ENCODE measurements around the gene CREBBP. TPM values are rescaled to one million over a fixed set of nuclear protein-coding genes. Genes with fewer than 3 reads are reported as not detected.
A peak's percentile ranks its signal among the peaks of the same experiment; 100 is the strongest.

The CREBBP gene
- total RNA-seq, 1 donor from 2014 or later, result 37.5 TPM

DNA sequence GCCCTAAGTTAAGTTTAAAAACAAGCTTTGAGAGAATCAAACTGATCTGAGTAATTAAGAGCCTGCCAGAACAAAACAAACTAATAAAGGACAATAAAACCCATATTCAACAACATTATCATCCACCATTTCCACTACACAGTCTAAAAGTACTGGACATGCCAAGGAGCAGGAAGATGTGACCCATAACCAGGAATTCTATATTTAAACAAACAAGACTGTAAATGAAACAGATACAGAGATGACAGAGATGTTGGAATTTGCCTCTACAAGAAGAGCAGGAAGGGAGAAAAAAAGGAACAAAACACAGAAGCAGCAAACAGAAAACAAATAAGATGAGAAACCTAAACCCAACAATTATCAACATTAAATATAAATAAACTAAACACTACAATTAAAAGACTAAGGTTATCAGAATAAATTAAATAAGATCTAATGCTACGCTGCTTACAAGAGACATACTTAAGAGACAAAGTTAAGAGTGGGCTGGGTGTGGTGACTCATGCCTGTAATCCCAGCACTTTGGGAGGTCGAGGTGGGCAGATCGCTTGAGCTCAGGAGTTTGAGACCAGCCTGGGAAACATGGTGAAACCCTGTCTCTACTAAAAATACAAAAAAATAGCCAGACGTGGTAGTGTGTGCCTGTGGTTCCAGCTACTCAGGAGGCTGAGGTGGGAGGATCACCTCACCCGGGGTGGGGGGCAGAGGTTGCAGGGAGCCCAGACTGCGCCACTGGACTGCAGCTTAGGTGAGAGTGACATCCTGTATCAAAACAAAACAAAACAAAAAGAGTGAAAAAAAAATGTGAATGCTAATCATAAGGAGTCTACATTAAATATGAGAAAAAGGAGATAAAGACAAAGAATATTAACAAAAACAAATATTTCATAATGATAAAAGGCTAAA lies 50.6 kb downstream of the CREBBP start:
- no peak for FAIRE-seq
- DNase-seq (ENCODE audit: low spot score in 2 of 2), result no peak

DNA sequence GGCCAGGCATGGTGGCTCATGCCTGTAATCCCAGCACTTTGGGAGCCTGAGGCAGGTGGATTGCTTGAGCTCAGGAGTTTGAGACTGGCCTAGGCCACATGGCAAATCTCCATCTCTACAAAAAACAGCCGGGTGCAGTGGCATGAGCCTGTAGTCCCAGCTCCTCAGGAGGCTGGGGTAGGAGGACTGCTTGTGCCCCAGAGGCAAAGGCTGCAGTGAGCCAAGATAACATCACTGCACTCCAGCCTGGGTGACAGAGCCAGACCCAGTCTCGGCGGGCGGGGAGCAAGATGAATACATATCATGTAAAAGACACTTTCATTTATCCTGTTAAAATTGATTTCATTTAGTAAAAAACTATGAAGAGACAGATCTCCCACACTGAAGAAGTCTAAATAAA lies 54.6 kb downstream of the CREBBP start:
- DNase-seq (ENCODE audit: low spot score in 2 of 2) (no peak), FAIRE-seq (no peak)

GRCh38 chr16:3825103-3825502 lies 55.4 kb downstream of the CREBBP start:
- no peak for FAIRE-seq
- DNase-seq (ENCODE audit: low spot score in 2 of 2), result no peak

DNA sequence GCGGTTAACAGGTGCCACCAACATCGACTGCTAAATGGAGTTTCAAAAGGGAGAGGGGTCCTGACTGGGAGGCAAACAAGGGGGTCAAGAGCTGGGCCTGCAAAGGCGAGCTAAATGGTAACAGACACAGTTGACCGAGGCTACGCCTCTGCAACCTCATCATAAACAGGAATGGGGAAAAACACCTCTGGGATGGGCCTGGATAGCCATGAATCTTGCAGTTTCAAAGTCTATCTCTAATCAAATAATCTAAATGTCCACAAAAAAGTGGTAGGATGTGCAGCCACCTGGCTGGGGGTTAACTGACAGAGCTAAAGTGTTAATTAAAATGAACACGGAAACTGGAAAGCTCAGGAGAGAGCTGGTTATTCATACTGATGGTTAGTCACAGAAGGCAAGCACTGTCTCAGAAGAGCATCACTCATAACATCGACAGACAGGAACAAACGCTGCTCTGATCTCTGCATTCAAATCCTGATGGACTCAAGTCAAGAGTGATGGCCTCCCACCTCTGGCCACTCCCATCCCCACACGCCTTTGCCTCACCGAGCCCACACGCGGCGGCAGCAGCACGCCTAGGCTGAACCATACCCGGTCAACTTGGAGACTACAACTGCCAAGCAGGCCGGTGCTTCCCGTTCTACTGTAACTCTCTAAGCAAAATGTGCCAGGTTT lies 56.3 kb downstream of the CREBBP start:
- DNase-seq (ENCODE audit: low spot score in 2 of 2) (no peak), FAIRE-seq (no peak)

DNA sequence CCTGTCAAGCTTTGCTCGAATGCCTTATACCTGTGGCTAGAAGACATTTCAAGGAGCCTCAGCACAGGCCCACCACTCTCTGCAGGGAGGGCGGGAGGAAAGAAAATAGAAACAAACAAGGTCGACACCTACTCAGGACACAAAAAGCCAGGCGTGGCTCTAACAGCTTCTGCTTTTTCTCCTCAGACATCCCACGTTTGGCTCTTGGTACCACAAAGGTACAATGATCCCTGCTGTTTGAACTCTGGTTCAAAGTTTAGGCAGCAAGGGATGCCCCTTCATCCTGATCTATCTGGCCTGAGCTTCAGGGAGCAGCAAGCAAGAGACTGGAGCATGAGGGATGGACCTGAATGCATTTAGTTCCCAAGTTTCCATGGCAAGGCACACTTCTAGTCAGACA lies 57.1 kb downstream of the CREBBP start:
- no peak for DNase-seq (ENCODE audit: low spot score in 2 of 2)
- no peak for FAIRE-seq

DNA sequence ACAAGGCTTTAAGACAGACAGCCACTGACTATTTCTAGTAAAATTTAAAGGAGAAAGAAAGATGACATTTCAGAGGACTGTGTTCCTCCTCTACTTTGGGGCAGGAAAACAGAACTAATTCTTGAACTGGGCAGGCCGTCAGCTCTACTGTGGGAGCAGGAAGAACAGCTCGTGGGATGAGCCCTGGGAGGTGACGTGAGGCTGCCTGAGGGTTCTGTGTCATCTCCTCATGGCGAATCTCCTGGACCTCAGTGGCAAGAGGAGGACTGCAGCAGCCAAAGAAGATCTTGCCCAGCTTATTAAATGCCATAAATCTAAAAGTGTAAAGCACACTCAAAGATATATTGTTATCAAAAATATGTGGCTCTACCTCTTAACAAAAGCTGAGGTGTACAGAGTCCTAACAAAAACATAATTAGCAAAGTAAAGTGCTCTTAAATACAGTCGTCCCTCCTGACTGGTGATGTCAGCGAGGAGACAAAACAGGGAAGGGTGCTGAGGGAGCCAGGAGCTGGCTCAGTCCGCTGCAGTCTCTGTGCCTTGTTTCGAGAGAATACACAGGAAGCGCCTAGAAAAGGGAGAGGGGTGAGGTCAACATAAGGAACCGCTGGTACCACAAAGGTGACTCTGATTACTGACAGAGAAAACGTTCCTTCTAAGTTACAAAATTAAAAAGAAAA lies 58.0 kb downstream of the CREBBP start:
- no peak for DNase-seq (ENCODE audit: low spot score in 2 of 2)
- no peak for FAIRE-seq

DNA sequence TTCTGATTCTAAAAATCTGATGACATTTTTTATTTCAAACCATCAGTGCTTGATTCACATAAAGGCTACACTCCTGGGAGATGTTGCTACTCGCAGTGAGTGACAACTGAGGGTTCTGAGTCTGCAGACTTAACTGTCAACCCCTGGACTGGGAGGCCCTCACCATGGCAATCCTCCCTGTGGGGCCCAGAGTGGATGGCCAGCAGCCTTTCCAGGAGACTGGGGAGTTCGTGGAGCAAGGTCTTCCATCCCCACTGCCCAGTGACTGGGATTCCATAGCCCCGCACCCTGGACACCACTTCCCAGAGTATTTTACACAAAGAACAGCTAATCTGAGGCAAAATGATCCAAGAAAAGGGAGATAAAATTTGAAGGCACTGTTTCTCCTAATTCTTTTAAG lies 59.3 kb downstream of the CREBBP start:
- FAIRE-seq (no peak), DNase-seq (ENCODE audit: low spot score in 2 of 2) (no peak)

GRCh38 chr16:3819746-3820724 lies 60.5 kb downstream of the CREBBP start:
- DNase-seq (ENCODE audit: low spot score in 2 of 2) (peak; percentile 19 to 42), FAIRE-seq (no peak)

- FAIRE-seq (no peak), DNase-seq (ENCODE audit: low spot score in 2 of 2) (no peak)
Measured at GRCh38 chr16:3819175-3819527, 61.4 kb downstream of the CREBBP start.

- no peak for FAIRE-seq
- DNase-seq (ENCODE audit: low spot score in 2 of 2), result no peak
Measured at GRCh38 chr16:3816326-3816725, 64.2 kb downstream of the CREBBP start.

DNA sequence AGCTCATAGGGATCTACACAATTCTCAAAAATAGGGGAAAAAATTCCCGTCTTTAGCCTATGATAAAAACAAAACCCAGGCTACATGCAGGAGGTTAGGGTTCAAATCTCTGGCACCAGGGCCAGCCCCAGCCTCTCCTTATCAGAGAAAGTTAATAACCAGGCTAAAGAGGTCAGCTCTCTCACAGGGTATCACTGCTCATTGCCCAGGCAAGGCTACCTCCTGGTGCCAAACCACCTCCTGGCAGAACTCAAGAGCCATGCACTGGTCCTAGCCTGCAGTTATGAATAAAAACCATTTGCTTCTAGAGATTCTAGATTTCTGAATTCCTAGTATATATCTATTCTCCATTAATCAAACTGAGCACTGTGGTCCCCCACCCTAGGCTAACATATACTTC lies 65.8 kb downstream of the CREBBP start:
- DNase-seq (ENCODE audit: low spot score in 2 of 2), result no peak
- no peak for FAIRE-seq

GRCh38 chr16:3812469-3813172 lies 67.9 kb downstream of the CREBBP start:
- DNase-seq (ENCODE audit: low spot score in 2 of 2) (no peak), FAIRE-seq (no peak)

DNA sequence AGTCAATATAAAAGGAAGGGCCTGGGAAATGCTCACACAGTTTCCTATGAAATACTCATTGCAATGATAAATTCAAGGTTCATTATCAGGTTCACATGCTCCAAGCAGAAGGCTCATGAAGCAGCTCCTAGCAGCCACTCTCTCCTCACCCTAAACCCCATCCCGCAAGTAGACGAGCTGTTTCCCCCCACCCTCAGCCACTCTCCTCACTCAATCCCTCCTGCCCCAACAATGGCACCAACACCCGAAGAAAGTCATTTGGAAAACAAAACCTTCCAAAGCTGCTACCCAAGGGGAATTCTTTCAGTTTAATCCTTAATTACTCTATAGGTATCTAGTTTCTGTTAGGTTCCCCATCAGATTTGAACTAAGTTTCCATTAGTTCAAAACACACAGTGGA lies 69.7 kb downstream of the CREBBP start:
- no peak for DNase-seq (ENCODE audit: low spot score in 2 of 2)
- FAIRE-seq, result no peak

DNA sequence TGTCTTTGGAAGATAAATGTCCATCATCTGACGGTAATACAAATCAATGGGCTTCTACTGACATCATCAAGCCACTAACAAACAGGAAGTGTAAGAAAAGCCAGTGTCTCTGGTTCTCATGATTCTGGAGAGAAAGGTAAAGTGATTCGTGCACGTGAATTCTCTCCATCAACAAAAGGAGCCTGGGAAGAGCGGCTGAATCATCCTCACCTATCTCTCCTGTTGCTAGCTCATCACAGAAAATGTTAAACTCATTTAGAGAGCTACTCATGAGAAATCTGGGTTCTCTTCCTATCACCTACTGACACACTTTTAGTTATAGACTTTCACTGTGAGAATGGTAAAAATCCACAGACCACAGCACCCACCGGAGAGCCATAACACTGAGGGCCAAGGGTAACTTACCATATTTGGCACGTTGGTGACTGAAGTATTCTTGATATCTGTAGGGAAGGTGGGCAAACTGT lies 70.3 kb downstream of the CREBBP start:
- DNase-seq (ENCODE audit: low spot score in 2 of 2), result no peak
- FAIRE-seq, result no peak

GRCh38 chr16:3808308-3809063 lies 72.0 kb downstream of the CREBBP start:
- FAIRE-seq (no peak), DNase-seq (ENCODE audit: low spot score in 2 of 2) (no peak)

DNA sequence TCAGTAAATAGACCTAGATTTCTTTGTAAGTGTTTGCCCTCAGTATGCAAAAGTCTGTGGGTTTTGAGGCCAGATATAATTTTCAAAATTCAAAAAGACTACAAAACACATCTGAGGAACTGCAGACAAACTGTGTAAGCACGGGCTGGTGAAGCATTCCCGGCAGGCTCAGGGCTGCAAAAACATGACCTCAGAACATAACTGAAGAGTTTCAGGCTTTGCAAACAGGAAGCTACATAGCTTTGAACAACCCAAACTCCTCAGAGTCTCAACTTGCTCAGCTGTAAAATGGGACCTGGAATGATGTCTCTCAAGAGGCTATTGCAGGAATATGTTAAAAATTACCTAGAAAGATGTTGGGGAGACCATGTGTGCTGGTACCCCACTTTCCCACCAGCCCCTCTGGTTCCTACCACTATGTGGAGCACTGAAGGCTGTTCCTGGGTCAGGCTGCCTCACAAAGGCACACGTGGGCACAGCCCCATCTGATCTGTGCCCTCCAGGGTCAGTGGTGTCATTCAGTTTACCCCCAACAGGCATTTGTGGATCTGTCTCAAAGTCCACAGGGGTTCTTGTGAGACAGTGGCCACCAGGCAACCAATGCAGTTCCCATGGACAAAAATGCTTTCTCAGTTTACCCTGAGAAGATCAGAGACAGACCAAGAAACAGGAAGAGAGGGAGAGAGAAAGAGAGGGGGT lies 72.9 kb downstream of the CREBBP start:
- no peak for FAIRE-seq
- no peak for DNase-seq (ENCODE audit: low spot score in 2 of 2)

DNA sequence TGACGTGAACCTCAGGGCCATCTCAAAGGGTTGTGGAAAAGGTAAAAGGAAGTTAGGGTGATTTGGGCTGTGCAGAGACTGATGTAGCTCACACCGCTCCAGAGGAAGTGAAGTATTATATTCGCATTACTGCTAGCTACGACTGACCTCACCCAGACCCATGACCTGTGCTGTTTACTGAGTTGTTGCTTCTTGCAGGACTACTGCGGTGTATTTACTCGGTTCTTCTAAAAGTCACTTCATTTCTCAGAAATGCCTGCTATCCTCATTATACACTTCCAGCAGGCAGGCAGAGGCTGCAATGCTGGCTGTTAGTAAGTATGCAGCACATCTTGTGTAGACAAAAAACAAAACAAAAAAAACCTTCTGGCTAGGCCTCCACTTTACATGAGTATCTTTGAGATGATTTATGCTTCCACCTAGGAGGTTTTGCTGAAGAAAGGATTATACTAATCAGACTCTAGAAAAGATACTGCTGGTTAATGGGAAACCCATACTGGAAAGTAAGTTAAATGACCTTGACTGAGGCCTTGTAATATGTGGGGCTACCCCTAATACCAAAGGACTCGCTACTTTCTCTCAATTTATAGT lies 76.0 kb downstream of the CREBBP start:
- DNase-seq (ENCODE audit: low spot score in 2 of 2), result no peak
- no peak for FAIRE-seq
